Breast epithelium (tissue), 3 donors: Measurements from ENCODE around the gene WDR72.

Source experiments
- POLR2AphosphoS5 ChIP-seq, 3 donors: sonication (generic); formaldehyde crosslinking; IDR thresholded peaks; one replicate each; pipeline ENCODE4 v1.6.1; 2017; ENCODE audit warnings: antibody characterized with exemption in 3 of 3
- TF ChIP-seq, protein P1 (sequence below), 3 donors: fragments of 450-650 bp; IDR thresholded peaks; one replicate each; pipeline ENCODE4 v1.5.1; 2016 to 2017; ENCODE audit warnings: antibody characterized with exemption in 3 of 3, mild to moderate bottlenecking in 3 of 3, moderate library complexity in 3 of 3

DNA sequence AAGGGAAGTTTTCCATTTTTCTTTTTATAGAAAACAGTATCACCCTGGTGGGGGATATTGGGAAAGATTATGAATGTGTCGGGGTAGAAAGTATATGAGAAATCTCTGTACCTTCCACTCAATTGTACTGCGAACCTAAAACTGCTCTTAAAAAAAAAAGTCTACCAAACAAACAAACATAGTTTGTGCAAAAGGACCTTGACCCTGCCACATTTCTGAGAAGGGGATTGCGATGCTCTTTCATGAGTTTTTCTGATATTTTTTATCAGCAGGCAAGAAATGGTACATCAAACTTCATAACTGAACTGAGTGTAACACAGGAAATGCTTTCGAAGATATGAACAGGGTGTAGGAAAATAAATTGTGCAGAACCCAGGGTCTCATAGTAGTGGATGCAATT, 286.0 kb downstream of the WDR72 start:
- TF ChIP-seq POLR2AphosphoS5 (IDR thresholded peaks at IDR 0.05) = no peak
- TF ChIP-seq, protein P1, sequence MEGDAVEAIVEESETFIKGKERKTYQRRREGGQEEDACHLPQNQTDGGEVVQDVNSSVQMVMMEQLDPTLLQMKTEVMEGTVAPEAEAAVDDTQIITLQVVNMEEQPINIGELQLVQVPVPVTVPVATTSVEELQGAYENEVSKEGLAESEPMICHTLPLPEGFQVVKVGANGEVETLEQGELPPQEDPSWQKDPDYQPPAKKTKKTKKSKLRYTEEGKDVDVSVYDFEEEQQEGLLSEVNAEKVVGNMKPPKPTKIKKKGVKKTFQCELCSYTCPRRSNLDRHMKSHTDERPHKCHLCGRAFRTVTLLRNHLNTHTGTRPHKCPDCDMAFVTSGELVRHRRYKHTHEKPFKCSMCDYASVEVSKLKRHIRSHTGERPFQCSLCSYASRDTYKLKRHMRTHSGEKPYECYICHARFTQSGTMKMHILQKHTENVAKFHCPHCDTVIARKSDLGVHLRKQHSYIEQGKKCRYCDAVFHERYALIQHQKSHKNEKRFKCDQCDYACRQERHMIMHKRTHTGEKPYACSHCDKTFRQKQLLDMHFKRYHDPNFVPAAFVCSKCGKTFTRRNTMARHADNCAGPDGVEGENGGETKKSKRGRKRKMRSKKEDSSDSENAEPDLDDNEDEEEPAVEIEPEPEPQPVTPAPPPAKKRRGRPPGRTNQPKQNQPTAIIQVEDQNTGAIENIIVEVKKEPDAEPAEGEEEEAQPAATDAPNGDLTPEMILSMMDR (IDR thresholded peaks at IDR 0.05) = no peak
